ENCODE results near the gene TCERG1L.

TCERG1L gene

GRCh38 chr10:131315344-131315743 lies 3.8 kb upstream of the TCERG1L start:
- no peak for DNase-seq

GRCh38 chr10:131314799-131315198 lies 3.3 kb upstream of the TCERG1L start:
- no peak for DNase-seq

- no peak for DNase-seq
Observed at GRCh38 chr10:131314148-131314547, 2.6 kb upstream of the TCERG1L start.

GRCh38 chr10:131313377-131313776 lies 1.9 kb upstream of the TCERG1L start:
- DNase-seq: no peak

GRCh38 chr10:131312478-131312836 lies 936 bp upstream of the TCERG1L start:
- peak in 1 of 3 donors; percentile 1 for DNase-seq

- DNase-seq: no peak
Observed at GRCh38 chr10:131311402-131311660, 190 bp downstream of the TCERG1L start.

- peak in 1 of 3 donors; percentile 1 for DNase-seq
Observed at GRCh38 chr10:131310551-131311401, 745 bp downstream of the TCERG1L start.

GRCh38 chr10:131310142-131310541 lies 1.4 kb downstream of the TCERG1L start:
- DNase-seq: no peak

GRCh38 chr10:131300508-131300907 lies 11.0 kb downstream of the TCERG1L start:
- DNase-seq: no peak

GRCh38 chr10:131290781-131291180 lies 20.7 kb downstream of the TCERG1L start:
- DNase-seq: no peak

GRCh38 chr10:131288648-131289047 lies 22.9 kb downstream of the TCERG1L start:
- no peak for DNase-seq

GRCh38 chr10:131282961-131283360 lies 28.6 kb downstream of the TCERG1L start:
- DNase-seq: no peak

GRCh38 chr10:131280101-131280500 lies 31.4 kb downstream of the TCERG1L start:
- DNase-seq: no peak

GRCh38 chr10:131279516-131279915 lies 32.0 kb downstream of the TCERG1L start:
- DNase-seq: no peak

- DNase-seq: no peak
Observed at GRCh38 chr10:131277969-131278368, 33.6 kb downstream of the TCERG1L start.

- DNase-seq: no peak
Observed at GRCh38 chr10:131277278-131277677, 34.2 kb downstream of the TCERG1L start.

GRCh38 chr10:131275691-131276090 lies 35.8 kb downstream of the TCERG1L start:
- no peak for DNase-seq

GRCh38 chr10:131274883-131275282 lies 36.6 kb downstream of the TCERG1L start:
- DNase-seq: no peak

GRCh38 chr10:131274133-131274880 lies 37.2 kb downstream of the TCERG1L start:
- no peak for DNase-seq

GRCh38 chr10:131273476-131273875 lies 38.0 kb downstream of the TCERG1L start:
- DNase-seq: no peak

- DNase-seq: no peak
Observed at GRCh38 chr10:131272897-131273451, 38.5 kb downstream of the TCERG1L start.

GRCh38 chr10:131271966-131272365 lies 39.6 kb downstream of the TCERG1L start:
- no peak for DNase-seq

GRCh38 chr10:131271195-131271880 lies 40.2 kb downstream of the TCERG1L start:
- no peak for DNase-seq
